Measurements from ENCODE around the gene LRRC8C.

DNA sequence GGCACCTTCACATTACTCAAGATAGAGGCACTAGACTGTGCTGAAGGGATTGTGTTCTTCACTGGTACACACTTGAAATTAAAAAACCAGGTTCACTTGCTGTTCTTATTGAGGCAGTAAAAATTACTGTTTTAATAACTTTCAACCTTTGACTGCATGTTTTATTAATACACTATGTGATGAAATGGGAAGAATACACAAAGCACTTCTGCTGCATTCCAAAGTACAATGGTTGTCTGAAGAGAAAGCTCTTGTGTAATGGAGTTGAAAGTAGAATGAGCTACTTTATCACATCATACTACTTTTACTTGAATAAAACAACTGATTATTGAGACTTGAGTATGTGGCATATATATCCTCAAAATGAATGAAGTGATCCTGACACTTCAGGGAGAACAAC lies 49.7 kb downstream of the LRRC8C start:
- TF ChIP-seq, protein P1, sequence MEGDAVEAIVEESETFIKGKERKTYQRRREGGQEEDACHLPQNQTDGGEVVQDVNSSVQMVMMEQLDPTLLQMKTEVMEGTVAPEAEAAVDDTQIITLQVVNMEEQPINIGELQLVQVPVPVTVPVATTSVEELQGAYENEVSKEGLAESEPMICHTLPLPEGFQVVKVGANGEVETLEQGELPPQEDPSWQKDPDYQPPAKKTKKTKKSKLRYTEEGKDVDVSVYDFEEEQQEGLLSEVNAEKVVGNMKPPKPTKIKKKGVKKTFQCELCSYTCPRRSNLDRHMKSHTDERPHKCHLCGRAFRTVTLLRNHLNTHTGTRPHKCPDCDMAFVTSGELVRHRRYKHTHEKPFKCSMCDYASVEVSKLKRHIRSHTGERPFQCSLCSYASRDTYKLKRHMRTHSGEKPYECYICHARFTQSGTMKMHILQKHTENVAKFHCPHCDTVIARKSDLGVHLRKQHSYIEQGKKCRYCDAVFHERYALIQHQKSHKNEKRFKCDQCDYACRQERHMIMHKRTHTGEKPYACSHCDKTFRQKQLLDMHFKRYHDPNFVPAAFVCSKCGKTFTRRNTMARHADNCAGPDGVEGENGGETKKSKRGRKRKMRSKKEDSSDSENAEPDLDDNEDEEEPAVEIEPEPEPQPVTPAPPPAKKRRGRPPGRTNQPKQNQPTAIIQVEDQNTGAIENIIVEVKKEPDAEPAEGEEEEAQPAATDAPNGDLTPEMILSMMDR (IDR thresholded peaks at IDR 0.05; ENCODE audit: low read depth, low read length, missing input control), result no peak
- TF ChIP-seq RAD21 (IDR thresholded peaks at IDR 0.05) (no peak), SP1 (IDR thresholded peaks at IDR 0.05) (no peak), HNF4A (conservative IDR thresholded peaks at IDR 0.05) (no peak), RXRA (IDR thresholded peaks at IDR 0.05) (no peak)
- TF ChIP-seq, protein P2, sequence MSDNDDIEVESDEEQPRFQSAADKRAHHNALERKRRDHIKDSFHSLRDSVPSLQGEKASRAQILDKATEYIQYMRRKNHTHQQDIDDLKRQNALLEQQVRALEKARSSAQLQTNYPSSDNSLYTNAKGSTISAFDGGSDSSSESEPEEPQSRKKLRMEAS (IDR thresholded peaks at IDR 0.05), result no peak

Measured in liver (tissue), 3 donors.